ENCODE data around the gene TTBK1. TPM values are rescaled to one million over a fixed set of nuclear protein-coding genes. Genes with fewer than 3 reads are reported as not detected.
"Not testable (repeated sequence)": the region's sequence is repeated elsewhere in the genome, so short reads cannot be mapped to it uniquely, and the experiment has no call there.

Gene TTBK1
- total and polyA plus RNA-seq, 9 donors, result 0.03 to 0.11 (median 0.06) TPM; not detected in 6

DNA sequence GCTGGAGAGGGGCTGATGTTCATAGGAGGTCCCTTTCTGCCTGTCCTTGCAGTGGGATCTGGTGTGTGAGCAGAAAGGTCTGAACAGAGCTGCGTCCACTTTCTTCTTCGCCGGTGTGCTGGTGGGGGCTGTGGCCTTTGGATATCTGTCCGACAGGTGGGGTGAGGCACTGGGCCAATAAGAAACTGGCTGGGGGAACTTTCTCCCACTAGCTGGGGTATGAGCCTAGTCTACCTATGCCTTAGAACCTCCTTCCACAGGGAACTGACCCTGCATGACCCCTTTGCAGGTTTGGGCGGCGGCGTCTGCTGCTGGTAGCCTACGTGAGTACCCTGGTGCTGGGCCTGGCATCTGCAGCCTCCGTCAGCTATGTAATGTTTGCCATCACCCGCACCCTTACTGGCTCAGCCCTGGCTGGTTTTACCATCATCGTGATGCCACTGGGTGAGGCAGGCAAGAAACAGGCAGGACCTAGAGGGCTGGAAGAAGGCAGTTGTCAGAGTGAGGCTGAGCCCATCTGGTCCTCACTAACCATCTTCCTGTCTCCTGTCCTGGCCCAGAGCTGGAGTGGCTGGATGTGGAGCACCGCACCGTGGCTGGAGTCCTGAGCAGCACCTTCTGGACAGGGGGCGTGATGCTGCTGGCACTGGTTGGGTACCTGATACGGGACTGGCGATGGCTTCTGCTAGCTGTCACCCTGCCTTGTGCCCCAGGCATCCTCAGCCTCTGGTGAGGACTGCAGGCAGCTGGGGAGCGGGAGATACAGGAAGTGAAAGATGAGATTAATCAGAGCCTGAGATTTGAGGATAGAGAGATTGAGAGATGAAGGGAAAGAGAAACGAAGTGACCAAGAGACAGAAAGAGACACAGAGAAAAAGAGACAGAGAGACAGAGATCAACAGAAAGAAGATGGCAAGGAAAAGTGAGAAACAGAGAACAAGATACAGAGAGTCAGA lies 56.3 kb downstream of the TTBK1 start:
- H3K4me1 ChIP-seq (ENCODE audit: insufficient read depth), result no peaks in the 10 kb centered on the region
- H3K36me3 ChIP-seq, result no peaks in the 10 kb centered on the region
- H3K4me3 ChIP-seq, result no peak overlapping the region
- intact Hi-C loops (cut with DNase I), result no loop called here
- TF ChIP-seq POLR2A (IDR thresholded peaks at IDR 0.05) (no peak), EP300 (IDR thresholded peaks at IDR 0.05) (no peak), CTCF (IDR thresholded peaks at IDR 0.05) (no peak)
- H3K9me3 ChIP-seq, result no peaks in the 10 kb centered on the region
- no peak for DNase-seq
- no peak overlapping the region for H3K27ac ChIP-seq
- WGBS, 3 donors, result 61 to 79% (median 65%) methylated on average over 18 of the region's 18 CpGs
- H3K27me3 ChIP-seq, result no peaks in the 10 kb centered on the region

- DNase-seq, result no peak
- H3K27me3 ChIP-seq, result no peaks in the 10 kb centered on the region
- H3K4me1 ChIP-seq (ENCODE audit: insufficient read depth), result no peaks in the 10 kb centered on the region
- no peaks in the 10 kb centered on the region for H3K9me3 ChIP-seq
- TF ChIP-seq POLR2A (IDR thresholded peaks at IDR 0.05) (no peak), EP300 (IDR thresholded peaks at IDR 0.05) (no peak), CTCF (IDR thresholded peaks at IDR 0.05) (no peak)
- WGBS, 3 donors, result 83 to 89% (median 83%) methylated on average over 15 of the region's 15 CpGs
- no peak overlapping the region for H3K4me3 ChIP-seq
- no peaks in the 10 kb centered on the region for H3K36me3 ChIP-seq
- H3K27ac ChIP-seq, result no peak overlapping the region
- intact Hi-C loops (cut with DNase I), result no loop called here
Observed at GRCh38 chr6:43301081-43301870, 58.0 kb downstream of the TTBK1 start.

GRCh38 chr6:43302126-43302525 lies 58.8 kb downstream of the TTBK1 start:
- intact Hi-C loops (cut with DNase I), result no loop called here
- Histone ChIP-seq H3K4me1 (ENCODE audit: insufficient read depth) (no peaks in the 10 kb centered on the region), H3K9me3 (no peaks in the 10 kb centered on the region), H3K36me3 (no peaks in the 10 kb centered on the region), H3K4me3 (no peak overlapping the region), H3K27me3 (no peaks in the 10 kb centered on the region), H3K27ac (no peak overlapping the region)
- TF ChIP-seq CTCF (IDR thresholded peaks at IDR 0.05), result no peak
- no peak for TF ChIP-seq EP300 (IDR thresholded peaks at IDR 0.05)
- no peak for TF ChIP-seq POLR2A (IDR thresholded peaks at IDR 0.05)
- no peak for DNase-seq
- WGBS, 3 donors, result 67 to 73% (median 72%) methylated on average over 19 of the region's 19 CpGs

GRCh38 chr6:43303006-43303405 lies 59.7 kb downstream of the TTBK1 start:
- H3K4me1 ChIP-seq (ENCODE audit: insufficient read depth); H3K9me3 ChIP-seq; H3K27me3 ChIP-seq; H3K36me3 ChIP-seq; H3K27ac ChIP-seq; DNase-seq; intact Hi-C loops (cut with DNase I); H3K4me3 ChIP-seq: not testable (repeated sequence)
- 55 to 71% (median 57%) methylated on average over 11 of the region's 11 CpGs for WGBS, 3 donors
